ENCODE data around the gene EXOC2.

DNA sequence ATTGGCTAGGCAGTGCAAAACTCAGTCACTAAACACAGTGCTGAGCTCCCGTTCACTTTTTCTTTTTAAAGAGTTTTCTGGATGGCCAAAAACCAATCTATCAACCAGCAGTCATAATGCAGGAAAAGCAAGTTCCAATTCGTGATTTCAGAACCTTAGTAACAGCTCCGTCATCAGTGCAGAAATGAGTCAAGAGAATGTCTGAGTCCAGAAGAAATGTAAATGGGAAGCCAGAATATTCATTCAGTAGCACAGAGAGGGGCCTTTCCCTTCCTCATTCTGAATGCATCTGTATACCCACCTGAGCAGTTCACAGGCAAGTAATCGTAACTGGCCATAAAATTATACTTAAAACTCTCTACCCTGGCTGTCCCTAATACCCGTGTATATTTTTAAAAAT, 56.5 kb downstream of the EXOC2 start:
- TF ChIP-seq POLR2A (IDR thresholded peaks at IDR 0.05): no peak
- TF ChIP-seq, protein P1, sequence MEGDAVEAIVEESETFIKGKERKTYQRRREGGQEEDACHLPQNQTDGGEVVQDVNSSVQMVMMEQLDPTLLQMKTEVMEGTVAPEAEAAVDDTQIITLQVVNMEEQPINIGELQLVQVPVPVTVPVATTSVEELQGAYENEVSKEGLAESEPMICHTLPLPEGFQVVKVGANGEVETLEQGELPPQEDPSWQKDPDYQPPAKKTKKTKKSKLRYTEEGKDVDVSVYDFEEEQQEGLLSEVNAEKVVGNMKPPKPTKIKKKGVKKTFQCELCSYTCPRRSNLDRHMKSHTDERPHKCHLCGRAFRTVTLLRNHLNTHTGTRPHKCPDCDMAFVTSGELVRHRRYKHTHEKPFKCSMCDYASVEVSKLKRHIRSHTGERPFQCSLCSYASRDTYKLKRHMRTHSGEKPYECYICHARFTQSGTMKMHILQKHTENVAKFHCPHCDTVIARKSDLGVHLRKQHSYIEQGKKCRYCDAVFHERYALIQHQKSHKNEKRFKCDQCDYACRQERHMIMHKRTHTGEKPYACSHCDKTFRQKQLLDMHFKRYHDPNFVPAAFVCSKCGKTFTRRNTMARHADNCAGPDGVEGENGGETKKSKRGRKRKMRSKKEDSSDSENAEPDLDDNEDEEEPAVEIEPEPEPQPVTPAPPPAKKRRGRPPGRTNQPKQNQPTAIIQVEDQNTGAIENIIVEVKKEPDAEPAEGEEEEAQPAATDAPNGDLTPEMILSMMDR (IDR thresholded peaks at IDR 0.05): no peak

Data from lower leg skin (tissue), 3 donors.